Thyroid gland (tissue), 4 donors: ENCODE data around the gene ZNF597. TPM values are rescaled to one million over a fixed set of nuclear protein-coding genes. Genes with fewer than 3 reads are reported as not detected.

ENCODE experiments used
- DNase-seq, 2 donors: peaks; one replicate each; pipeline ENCODE4 v3.0.0-alpha.2; 2019
- H3K27ac ChIP-seq, 3 donors: fragments of 200-600 bp; sonication (generic); 1 replicate in 2 of 3; 2 replicates in 1 of 3; pipeline ENCODE4 v1.5.1; 2016 to 2019; ENCODE audit warnings: mild to moderate bottlenecking in 1 of 3, moderate library complexity in 1 of 3
- H3K27me3 ChIP-seq: fragments of 200-600 bp; sonication (generic); one replicate; pipeline ENCODE4 v1.5.1; 2019
- H3K36me3 ChIP-seq, 2 donors: fragments of 200-600 bp; sonication (generic); one replicate each; pipeline ENCODE4 v1.5.1; 2016 to 2019
- H3K4me1 ChIP-seq, 2 donors: fragments of 200-600 bp; sonication (generic); one replicate each; pipeline ENCODE4 v1.5.1; 2017 to 2019
- H3K4me3 ChIP-seq, 3 donors: fragments of 200-600 bp; sonication (generic); replicated peaks in 1 of 3; 1 replicate in 2 of 3; 2 replicates in 1 of 3; pipeline ENCODE4 v1.5.1; 2016; ENCODE audit warnings: mild to moderate bottlenecking in 1 of 3
- H3K9me3 ChIP-seq: fragments of 200-600 bp; sonication (generic); one replicate; pipeline ENCODE4 v1.5.1; 2017
- CTCF ChIP-seq, 6 experiments: fragments of 200-600 bp in 3 of 6; fragments of 450-650 bp in 3 of 6; sonication (generic) in 3 of 6; IDR thresholded peaks; one replicate each; pipeline ENCODE4 v1.5.1; 2016 to 2019; ENCODE audit warnings: antibody characterized with exemption in 6 of 6, mild to moderate bottlenecking in 2 of 6, inconsistent platforms in 1 of 6, moderate library complexity in 1 of 6
- POLR2A ChIP-seq, 2 donors: fragments of 450-650 bp; IDR thresholded peaks; one replicate each; pipeline ENCODE4 v1.6.1; 2017; ENCODE audit warnings: antibody characterized with exemption in 2 of 2, mild to moderate bottlenecking in 2 of 2, moderate library complexity in 1 of 2
- WGBS, 2 donors: methylation state at CpG; one replicate each; pipeline ENCODE4 v1.1.5; 2017; 5-methylcytosine and 5-hydroxymethylcytosine counted together
- intact Hi-C: fragments of 100-400 bp; cut with DNase I; formaldehyde crosslinking; loops from one replicate; pipeline ENCODE4 v1.15.1; 2023
- total RNA-seq, 4 donors: library from RNA; depleted of rRNA; stranded (reverse); fragments of >200 nt; gene quantifications; one replicate each; pipeline ENCODE4 v1.2.3, GENCODE V29; 2016

ZNF597 gene
- total RNA-seq, 4 donors from 2014 or later, result 2.7 to 6.8 (median 4.3) TPM

GRCh38 chr16:3484318-3485096 lies 41.2 kb upstream of the ZNF597 start:
- Histone ChIP-seq H3K4me1 (no peaks in the 10 kb centered on the region), H3K4me3 (no peak overlapping the region), H3K36me3 (peaks cover 50 to 61% of the 10 kb centered on the region in 2 donors), H3K27me3 (no peaks in the 10 kb centered on the region), H3K27ac (no peak overlapping the region), H3K9me3 (no peaks in the 10 kb centered on the region)
- TF ChIP-seq CTCF (IDR thresholded peaks at IDR 0.05) (no peak), POLR2A (IDR thresholded peaks at IDR 0.05) (no peak)
- intact Hi-C loops, result no loop called here
- 93 to 95% methylated on average over 18 to 26 of the region's 30 CpGs for WGBS, 2 donors
- no peak for DNase-seq

GRCh38 chr16:3482659-3483241 lies 39.4 kb upstream of the ZNF597 start:
- Histone ChIP-seq H3K9me3 (no peaks in the 10 kb centered on the region), H3K27me3 (no peaks in the 10 kb centered on the region), H3K36me3 (peaks cover 53 to 66% of the 10 kb centered on the region in 2 donors), H3K27ac (no peak overlapping the region), H3K4me3 (no peak overlapping the region), H3K4me1 (no peaks in the 10 kb centered on the region)
- DNase-seq, result no peak
- 96 to 97% methylated on average over 17 to 18 of the region's 18 CpGs for WGBS, 2 donors
- no peak for TF ChIP-seq POLR2A (IDR thresholded peaks at IDR 0.05)
- intact Hi-C loops, result no loop called here

- intact Hi-C loops, result no loop called here
- H3K36me3 ChIP-seq, result peaks cover 53 to 66% of the 10 kb centered on the region in 2 donors
- H3K9me3 ChIP-seq, result no peaks in the 10 kb centered on the region
- no peaks in the 10 kb centered on the region for H3K27me3 ChIP-seq
- no peak overlapping the region for H3K27ac ChIP-seq
- WGBS, 2 donors, result 92 to 94% methylated on average over 29 to 31 of the region's 32 CpGs
- no peak overlapping the region for H3K4me3 ChIP-seq
- H3K4me1 ChIP-seq, result no peaks in the 10 kb centered on the region
- TF ChIP-seq POLR2A (IDR thresholded peaks at IDR 0.05) (no peak), CTCF (IDR thresholded peaks at IDR 0.05) (no peak)
- no peak for DNase-seq
Observed at GRCh38 chr16:3481696-3482658, 38.7 kb upstream of the ZNF597 start.

DNA sequence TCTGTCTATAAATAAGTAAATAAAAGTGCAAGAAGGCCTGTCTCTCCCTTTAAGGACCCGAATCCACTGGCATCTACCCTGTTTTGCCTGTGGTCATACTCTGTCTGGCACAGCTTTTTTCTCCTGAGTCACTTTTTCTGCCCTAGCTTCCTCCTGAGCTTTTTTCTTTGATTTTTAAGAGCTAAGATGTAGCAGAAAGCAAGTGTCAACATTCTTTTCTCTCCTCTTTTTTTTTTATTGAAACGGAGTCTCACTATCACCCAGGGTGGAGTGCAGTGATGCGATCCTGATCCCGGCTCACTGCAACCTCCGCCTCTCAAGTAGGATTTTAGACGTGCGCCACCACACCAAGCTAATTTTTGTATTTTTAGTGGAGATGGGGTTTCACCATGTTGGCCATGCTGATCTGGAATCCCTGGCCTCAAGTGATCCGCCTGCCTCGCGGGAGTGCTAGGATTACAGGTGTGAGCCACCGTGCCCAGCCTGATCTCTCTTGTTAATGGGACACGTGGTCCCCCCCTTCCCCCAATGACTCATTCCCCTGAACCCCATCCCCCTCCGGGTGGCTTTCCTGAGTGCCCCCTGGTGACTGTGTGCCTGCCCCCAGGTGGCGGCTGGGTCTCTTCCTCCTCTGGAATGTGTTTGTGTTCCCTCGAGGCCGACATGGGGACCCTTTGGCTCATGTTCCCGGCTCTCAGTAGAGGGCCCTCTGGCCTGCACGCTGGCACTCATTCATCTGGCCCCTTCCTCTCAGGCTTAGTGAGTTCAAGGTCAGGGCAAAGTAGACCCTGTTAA lies 37.8 kb upstream of the ZNF597 start:
- no peaks in the 10 kb centered on the region for H3K9me3 ChIP-seq
- no peak overlapping the region for H3K4me3 ChIP-seq
- H3K27ac ChIP-seq, result no peak overlapping the region
- H3K4me1 ChIP-seq, result no peaks in the 10 kb centered on the region
- 75 to 76% methylated on average over 15 to 17 of the region's 18 CpGs for WGBS, 2 donors
- DNase-seq, result no peak
- TF ChIP-seq CTCF (IDR thresholded peaks at IDR 0.05), result no peak
- TF ChIP-seq POLR2A (IDR thresholded peaks at IDR 0.05), result no peak
- H3K36me3 ChIP-seq, result peaks cover 49 to 59% of the 10 kb centered on the region in 2 donors
- intact Hi-C loops, result no loop called here
- no peaks in the 10 kb centered on the region for H3K27me3 ChIP-seq
